ENCODE data around the gene HEBP2. TPM values are rescaled to one million over a fixed set of nuclear protein-coding genes. Genes with fewer than 3 reads are reported as not detected.

The HEBP2 gene
- total and polyA plus RNA-seq, 2 of the 13 experiments (the other 11 are each of a cell fraction or from before 2014, with no cell fraction given), result 16.0 to 72.8 TPM

DNA sequence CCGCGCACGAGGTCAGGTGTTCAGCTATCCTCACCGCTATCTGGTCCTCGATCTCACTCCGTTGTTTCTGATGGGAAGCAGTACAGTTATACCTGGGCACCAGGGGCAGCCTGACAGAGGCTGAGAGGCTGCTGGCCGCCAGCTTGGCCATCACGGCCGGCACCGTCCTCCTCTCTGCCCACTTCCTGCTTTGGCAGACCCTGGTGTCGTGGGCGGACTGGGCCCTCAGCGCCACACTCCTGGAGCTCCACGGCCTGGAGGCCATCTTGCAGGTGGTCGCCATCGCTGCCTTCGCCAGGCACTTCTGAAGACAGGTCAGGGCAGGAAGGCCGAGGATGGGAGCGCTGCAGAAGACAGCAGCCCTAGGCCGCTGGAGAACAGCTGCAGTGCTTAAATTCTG, 60.1 kb downstream of the HEBP2 start (continued):
- TF ChIP-seq ZNF274 (CRISPR knock-in tag; IDR thresholded peaks at IDR 0.05) (no peak), ZNF839 (CRISPR knock-in tag; IDR thresholded peaks at IDR 0.05; ENCODE audit: borderline replicate concordance) (no peak), RCOR2 (CRISPR knock-in tag; IDR thresholded peaks at IDR 0.05) (no peak), SMARCE1 (IDR thresholded peaks at IDR 0.05; ENCODE audit: borderline replicate concordance) (no peak), KAT7 (CRISPR knock-in tag; IDR thresholded peaks at IDR 0.05; ENCODE audit: borderline replicate concordance) (no peak), ZNF737 (CRISPR knock-in tag; IDR thresholded peaks at IDR 0.05; ENCODE audit: borderline replicate concordance) (0 out of 2 replicates have a peak, but pooled peaks have one; percentile 58), ZNF451 (CRISPR knock-in tag; IDR thresholded peaks at IDR 0.05) (no peak), EEA1 (CRISPR knock-in tag; IDR thresholded peaks at IDR 0.05; ENCODE audit: borderline replicate concordance) (no peak), PTBP1 (IDR thresholded peaks at IDR 0.05; ENCODE audit: low read depth, low read length, poor library complexity, severe bottlenecking) (no peak), ARNT (IDR thresholded peaks at IDR 0.05) (no peak), FOXC1 (CRISPR knock-in tag; IDR thresholded peaks at IDR 0.05; ENCODE audit: borderline replicate concordance) (no peak), ZNF878 (CRISPR knock-in tag; IDR thresholded peaks at IDR 0.05) (no peak), ZNF343 (CRISPR knock-in tag; IDR thresholded peaks at IDR 0.05) (no peak), ZNF768 (CRISPR knock-in tag; IDR thresholded peaks at IDR 0.05) (peak; percentile 31; the same call in 1 of the 2 replicates), EP300 (IDR thresholded peaks at IDR 0.05; ENCODE audit: low read depth in 2 of 2, low read length in 2 of 2) (no peak), EP300 (CRISPR knock-in tag; IDR thresholded peaks at IDR 0.05; ENCODE audit: borderline replicate concordance) (no peak), HOXA3 (CRISPR knock-in tag; IDR thresholded peaks at IDR 0.05) (peak; percentile 38; the same call in 1 of the 2 replicates), AGO2 (optimal IDR thresholded peaks at IDR 0.05; ENCODE audit: low read depth, low read length) (peak; percentile 87), U2AF2 (IDR thresholded peaks at IDR 0.05; ENCODE audit: low read depth, low read length) (no peak)
- TF ChIP-seq, protein P1, sequence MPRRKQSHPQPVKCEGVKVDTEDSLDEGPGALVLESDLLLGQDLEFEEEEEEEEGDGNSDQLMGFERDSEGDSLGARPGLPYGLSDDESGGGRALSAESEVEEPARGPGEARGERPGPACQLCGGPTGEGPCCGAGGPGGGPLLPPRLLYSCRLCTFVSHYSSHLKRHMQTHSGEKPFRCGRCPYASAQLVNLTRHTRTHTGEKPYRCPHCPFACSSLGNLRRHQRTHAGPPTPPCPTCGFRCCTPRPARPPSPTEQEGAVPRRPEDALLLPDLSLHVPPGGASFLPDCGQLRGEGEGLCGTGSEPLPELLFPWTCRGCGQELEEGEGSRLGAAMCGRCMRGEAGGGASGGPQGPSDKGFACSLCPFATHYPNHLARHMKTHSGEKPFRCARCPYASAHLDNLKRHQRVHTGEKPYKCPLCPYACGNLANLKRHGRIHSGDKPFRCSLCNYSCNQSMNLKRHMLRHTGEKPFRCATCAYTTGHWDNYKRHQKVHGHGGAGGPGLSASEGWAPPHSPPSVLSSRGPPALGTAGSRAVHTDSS (CRISPR knock-in tag; conservative IDR thresholded peaks at IDR 0.05), result no peak
- TF ChIP-seq, protein P2, sequence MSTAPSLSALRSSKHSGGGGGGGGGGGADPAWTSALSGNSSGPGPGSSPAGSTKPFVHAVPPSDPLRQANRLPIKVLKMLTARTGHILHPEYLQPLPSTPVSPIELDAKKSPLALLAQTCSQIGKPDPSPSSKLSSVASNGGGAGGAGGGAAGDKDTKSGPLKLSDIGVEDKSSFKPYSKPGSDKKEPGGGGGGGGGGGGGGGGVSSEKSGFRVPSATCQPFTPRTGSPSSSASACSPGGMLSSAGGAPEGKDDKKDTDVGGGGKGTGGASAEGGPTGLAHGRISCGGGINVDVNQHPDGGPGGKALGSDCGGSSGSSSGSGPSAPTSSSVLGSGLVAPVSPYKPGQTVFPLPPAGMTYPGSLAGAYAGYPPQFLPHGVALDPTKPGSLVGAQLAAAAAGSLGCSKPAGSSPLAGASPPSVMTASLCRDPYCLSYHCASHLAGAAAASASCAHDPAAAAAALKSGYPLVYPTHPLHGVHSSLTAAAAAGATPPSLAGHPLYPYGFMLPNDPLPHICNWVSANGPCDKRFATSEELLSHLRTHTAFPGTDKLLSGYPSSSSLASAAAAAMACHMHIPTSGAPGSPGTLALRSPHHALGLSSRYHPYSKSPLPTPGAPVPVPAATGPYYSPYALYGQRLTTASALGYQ (CRISPR knock-in tag; IDR thresholded peaks at IDR 0.05), result no peak
- TF ChIP-seq, protein P3, sequence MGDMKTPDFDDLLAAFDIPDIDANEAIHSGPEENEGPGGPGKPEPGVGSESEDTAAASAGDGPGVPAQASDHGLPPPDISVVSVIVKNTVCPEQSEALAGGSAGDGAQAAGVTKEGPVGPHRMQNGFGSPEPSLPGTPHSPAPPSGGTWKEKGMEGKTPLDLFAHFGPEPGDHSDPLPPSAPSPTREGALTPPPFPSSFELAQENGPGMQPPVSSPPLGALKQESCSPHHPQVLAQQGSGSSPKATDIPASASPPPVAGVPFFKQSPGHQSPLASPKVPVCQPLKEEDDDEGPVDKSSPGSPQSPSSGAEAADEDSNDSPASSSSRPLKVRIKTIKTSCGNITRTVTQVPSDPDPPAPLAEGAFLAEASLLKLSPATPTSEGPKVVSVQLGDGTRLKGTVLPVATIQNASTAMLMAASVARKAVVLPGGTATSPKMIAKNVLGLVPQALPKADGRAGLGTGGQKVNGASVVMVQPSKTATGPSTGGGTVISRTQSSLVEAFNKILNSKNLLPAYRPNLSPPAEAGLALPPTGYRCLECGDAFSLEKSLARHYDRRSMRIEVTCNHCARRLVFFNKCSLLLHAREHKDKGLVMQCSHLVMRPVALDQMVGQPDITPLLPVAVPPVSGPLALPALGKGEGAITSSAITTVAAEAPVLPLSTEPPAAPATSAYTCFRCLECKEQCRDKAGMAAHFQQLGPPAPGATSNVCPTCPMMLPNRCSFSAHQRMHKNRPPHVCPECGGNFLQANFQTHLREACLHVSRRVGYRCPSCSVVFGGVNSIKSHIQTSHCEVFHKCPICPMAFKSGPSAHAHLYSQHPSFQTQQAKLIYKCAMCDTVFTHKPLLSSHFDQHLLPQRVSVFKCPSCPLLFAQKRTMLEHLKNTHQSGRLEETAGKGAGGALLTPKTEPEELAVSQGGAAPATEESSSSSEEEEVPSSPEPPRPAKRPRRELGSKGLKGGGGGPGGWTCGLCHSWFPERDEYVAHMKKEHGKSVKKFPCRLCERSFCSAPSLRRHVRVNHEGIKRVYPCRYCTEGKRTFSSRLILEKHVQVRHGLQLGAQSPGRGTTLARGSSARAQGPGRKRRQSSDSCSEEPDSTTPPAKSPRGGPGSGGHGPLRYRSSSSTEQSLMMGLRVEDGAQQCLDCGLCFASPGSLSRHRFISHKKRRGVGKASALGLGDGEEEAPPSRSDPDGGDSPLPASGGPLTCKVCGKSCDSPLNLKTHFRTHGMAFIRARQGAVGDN (CRISPR knock-in tag; IDR thresholded peaks at IDR 0.05), result peak; percentile 35
- TF ChIP-seq, protein P4, sequence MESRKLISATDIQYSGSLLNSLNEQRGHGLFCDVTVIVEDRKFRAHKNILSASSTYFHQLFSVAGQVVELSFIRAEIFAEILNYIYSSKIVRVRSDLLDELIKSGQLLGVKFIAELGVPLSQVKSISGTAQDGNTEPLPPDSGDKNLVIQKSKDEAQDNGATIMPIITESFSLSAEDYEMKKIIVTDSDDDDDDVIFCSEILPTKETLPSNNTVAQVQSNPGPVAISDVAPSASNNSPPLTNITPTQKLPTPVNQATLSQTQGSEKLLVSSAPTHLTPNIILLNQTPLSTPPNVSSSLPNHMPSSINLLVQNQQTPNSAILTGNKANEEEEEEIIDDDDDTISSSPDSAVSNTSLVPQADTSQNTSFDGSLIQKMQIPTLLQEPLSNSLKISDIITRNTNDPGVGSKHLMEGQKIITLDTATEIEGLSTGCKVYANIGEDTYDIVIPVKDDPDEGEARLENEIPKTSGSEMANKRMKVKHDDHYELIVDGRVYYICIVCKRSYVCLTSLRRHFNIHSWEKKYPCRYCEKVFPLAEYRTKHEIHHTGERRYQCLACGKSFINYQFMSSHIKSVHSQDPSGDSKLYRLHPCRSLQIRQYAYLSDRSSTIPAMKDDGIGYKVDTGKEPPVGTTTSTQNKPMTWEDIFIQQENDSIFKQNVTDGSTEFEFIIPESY (CRISPR knock-in tag; IDR thresholded peaks at IDR 0.05), result 0 out of 2 replicates have a peak, but pooled peaks have one; percentile 48
